Stimulated activated CD4-positive, alpha-beta T cell treated with anti-CD3 and anti-CD28 coated beads, TNF-alpha, amount 100 ng/mL, for 48 hours (primary cell): ENCODE data around the gene ACOT7.

Experiments used
- DNase-seq, 3 donors: peaks; one replicate each; pipeline ENCODE4 v3.0.0-alpha.2; 2020; ENCODE audit warnings: low read depth in 3 of 3

ACOT7 gene

DNA sequence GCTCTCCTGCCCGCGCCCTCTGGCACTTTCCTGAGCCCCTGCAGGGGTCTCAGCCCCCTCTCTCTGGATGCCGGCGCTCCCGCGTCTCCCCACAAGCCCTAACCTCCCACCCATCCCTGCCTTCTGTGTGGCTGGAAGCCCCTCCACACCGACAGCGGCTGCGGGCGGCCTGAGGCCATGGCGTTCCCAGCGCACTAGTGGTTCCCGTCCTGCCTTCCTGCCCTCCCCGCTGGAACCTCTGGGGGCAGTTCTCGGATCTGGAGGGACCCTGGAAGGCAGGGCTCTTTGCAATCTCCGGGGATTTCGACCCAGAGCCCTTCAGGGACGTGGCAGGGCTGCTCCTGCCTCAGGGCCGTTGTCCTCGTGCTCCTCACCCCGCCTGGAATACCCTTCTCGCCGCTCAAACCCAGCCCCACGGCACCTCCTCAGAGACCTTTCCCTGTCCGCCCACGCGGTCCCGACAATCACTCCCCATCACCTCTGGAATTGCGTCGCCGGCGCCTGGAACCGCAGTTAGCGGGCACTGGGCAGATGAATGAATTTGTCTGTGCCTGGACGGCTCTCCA lies 30.5 kb upstream of the ACOT7 start:
- no peak for DNase-seq

DNA sequence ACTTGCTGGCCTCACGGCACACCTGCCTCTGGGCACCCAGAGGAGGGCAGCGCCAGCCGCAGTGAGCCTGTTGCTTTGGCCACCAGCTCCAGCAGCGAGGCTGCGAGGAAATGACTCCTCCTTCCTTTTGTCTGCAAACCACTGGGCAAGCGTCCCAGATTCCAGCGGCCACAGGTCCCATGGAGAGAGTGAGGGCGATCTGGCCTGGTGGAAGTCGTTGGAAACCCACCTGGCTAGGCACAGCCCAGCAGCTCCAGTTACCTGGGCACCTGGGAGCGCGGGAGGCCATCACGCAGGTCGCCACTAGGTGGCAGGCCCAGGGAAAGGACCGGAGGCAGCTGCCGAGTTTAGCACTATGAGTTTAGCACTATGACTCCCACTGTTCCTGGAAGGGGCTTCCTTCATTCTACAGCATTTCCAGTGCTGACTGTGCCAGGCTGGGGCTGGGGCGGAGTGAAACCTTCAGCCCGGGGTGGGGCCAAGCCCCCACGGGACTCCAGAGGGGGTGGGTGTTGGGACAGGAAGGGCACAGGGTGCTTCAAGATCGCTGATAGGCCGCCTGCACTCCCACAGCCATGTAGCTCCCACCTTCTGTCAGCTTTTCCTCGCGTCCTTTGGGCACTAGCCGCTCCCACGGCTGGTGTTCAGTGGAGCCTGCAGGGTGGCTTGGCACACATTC lies 29.9 kb upstream of the ACOT7 start:
- peak; percentile 45 to 69 (median 60) for DNase-seq

DNA sequence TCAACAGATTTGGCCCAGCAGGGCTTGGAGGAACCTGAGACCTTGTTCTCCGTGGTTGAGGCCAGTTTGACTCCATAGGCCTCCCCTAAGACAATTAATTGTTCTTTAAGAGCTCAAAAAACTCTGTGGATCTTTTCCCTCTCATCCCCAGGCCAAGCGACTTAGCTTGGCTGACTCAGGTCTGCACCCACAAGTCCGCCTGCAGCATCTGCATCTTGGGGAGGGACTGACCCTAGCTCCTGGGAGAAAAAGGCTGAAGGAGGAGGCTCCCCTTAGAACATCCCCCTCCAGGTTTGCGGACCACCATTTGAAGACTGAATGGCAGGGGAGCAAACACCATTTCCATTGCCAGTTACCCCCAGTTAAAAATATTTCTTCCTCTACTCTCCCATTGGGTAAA lies 27.7 kb upstream of the ACOT7 start:
- DNase-seq, result no peak

DNA sequence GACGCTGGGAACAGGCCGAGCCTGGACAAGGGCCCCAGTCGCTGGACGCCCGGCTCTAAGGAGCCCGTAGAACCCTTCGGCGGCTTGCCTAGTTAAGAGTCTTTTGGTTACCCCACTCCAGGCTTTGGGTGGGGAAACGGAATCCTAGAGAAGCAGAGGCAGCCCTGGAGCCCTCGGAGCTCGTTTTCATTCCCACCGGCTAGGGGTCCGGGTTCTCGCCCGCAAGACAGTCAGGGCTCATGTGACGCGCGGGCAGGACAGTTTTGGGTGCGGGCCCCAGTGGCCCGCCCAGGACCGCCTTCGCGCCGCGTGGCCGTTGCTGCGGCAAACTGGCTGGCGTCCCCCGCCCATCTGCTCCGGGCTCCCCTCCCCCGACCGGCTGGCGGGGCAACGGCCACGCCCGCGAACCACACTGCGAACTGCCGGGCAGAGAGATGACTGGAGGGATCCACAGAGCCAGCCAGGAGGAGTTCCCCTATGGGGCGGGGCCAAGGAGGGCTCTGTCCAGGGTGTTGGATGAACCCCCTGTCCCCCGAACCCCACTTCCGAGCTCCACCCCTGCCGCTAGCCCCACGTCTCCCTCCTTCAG lies 27.0 kb upstream of the ACOT7 start:
- DNase-seq, result no peak

DNA sequence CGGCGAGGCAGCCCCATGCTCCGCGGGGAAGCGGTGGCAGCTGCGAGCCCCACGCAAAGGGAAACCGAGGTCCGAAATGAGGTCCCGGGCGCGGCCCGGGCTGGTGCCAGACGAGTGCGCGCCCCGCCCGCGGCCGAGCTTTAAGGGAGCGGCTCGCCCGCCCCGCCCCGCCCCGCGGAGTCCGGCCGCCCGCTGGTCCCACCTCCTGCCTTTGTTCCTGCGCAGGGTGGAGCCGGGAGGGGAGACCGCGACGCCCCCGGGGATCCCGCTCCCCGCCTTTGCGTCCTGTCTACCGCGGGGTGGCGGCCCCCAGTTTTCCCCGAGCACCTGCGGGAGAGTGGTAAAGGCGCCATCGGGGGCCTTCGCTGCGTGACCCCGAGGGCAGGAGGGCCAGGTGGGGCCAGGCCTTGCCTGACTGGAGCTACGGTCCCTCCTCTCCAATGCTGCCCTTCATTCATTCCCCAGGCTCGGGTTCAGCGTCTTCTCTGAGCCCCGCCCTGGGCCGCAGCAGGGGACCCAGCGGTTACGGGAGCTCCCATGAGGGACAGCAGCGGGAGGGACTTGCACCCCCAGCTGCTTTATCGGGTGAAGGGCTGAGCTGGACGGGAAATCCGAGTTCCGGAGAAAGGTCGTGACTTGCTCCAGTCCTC lies 26.4 kb upstream of the ACOT7 start, which contains the start of gene HES2:
Gene HES2, minus strand, starts transcription at position 116 of the 650 bp plus-strand sequence. Its CDS starts 99 bp downstream, at position 17.
- no peak for DNase-seq

DNA sequence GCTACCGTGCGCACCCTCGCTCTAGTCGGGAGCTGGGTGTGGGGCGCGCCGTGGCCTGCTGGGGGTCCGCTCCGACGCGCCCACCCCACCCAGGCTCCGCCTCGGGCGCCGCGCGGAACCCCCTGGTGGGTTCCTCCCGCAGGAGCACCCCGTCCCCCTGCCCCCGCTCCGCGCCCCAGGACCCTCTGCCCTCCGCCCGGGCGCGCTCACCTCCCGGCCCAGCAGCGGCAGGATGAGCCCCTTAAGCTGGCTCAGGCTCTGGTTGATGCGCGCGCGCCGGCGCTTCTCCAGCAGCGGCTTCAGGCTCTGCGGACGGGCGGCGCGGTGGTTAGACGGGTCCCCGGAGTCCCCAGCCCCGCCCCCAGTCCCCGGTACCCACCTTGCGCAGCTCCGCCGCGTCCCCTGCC lies 25.8 kb upstream of the ACOT7 start:
- DNase-seq, result no peak

DNA sequence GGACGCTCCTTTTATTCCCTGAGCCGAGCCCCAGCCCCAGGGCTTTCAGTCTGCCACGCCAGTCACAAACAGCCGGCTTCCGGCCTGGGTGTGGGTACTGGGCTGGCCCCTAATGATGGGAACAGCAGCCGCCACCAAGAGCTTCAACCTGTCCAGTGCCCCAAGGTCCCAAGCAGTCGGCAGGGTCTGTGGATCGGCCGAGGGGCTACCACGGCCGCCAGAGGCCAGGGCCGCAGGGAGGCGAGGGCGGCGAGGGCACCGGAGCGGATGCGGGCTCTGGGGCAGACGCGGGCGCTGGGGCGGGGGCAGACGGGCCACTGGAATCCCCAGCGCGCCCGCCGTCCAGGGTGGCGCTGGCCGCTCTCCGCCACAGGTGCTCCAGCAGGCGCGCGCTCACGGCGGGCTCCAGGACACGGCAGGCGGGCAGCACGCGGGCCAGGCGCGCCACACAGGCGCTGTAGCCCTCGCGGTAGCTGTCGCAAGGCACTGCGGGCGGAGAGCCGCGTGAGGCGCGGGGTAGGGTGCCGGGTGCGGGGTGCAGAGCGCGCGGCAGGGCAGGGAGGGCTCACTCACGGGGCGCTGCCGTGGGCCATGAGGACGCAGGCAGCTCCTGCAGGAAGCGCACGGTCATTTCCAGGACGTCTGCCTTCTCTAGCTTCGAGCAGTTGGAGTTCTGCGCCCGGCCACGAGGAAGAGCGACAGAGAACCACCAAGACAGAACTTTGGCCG lies 25.3 kb upstream of the ACOT7 start:
- DNase-seq, result no peak

DNA sequence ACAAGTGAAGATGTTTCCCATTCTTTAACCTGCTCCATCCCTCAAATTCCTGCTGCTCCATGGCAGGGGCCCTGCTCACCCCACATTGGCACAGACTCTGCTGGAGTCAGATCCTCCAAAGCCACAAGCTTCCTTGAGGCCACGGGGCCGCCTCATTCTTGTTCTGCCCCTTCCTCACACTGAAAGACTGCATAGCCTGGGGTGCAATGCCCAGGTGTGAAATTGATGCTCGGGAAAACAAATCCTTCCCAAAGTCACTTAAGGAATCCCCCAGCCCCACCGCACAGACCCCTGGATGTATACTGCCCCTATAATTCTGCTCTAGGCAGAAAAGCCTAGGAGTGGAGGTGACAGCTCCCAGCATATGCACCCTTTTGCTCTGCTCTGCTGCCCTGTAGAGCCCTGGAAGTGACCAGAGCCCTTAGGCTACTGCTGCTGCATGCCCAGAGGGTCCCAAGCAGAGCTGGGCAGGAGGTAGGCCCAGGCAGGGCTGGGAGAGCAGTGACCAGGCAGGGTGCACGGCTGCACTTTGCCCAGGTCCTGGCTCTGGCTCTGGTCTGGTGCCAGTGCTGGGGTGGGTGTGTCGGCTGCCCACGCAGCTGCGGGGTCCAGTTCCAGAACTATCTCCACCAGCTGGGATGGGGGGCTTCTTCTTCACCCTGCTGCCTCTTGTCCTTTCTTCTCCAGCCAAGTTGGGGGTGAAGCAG lies 24.5 kb upstream of the ACOT7 start:
- DNase-seq, result no peak

DNA sequence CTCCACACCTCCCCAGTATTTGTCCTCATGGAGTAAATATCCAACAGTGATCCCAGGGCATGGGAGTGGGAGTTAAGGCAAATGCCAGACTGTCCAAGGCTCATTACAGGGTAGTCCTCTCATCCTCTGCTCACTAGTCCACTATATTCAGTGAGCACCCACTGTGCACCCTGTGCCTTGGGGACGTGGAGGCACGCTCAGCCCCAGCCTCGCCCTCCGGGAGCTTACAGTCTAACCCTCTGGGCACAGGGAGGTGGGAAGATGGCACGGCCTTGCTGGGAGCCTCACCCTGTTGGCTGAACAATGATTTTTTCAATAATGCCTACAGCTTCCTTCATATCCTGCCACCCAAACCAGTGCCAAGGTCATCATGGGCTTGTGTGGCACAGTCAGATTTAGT lies 23.3 kb upstream of the ACOT7 start:
- no peak for DNase-seq

DNA sequence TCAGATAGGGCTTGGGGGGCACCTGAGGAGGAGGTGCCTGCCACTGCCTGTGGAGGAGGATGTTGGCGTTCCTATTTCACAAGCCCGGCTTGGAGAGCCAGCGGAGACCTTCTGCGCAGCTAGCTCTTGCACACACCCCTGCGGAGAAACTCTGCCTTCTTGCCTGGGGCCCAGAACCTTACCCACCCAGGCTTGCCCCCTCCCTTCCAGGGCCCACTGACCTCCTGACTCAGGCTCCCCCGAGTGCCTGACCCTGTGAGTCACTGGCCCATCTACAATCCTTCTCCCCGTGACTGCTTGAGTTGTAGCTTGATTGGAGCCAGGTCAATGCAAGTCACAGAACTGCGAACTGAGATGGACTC lies 22.7 kb upstream of the ACOT7 start:
- DNase-seq, result no peak

DNA sequence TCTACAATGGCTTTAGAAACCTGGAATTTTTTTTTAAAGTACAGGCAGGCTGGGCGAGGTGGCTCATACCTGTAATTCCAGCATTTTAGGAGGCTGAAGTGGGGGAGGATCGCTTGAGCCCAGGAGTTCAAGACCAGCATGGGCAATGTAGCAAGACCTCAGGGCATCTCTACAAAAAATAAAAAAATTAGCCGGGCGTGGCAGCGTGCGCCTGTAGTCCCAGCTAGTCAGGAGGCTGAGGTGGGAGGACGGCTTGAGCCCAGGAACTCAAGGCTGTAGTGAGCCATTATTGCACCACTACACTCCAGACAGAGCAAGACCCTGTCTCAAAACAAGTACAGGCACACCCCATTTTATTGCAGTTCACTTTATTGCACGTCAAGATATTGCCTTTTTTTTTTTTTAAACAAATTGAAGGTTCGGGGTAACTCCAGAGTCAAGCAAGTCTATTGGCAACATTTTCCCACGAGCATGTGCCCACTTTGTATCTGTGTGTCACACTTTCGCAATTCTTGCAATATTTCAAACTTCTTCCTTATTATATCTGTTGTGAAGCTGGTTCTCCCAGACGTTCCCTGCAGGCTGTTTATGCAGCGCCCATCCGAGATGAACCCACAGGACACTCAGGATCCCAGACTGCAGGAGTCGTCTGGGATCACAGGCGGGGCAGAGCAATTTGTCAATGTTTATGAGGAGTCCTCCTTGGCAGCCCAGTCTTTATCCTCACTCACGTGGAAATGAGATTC lies 21.5 kb upstream of the ACOT7 start:
- no peak for DNase-seq

DNA sequence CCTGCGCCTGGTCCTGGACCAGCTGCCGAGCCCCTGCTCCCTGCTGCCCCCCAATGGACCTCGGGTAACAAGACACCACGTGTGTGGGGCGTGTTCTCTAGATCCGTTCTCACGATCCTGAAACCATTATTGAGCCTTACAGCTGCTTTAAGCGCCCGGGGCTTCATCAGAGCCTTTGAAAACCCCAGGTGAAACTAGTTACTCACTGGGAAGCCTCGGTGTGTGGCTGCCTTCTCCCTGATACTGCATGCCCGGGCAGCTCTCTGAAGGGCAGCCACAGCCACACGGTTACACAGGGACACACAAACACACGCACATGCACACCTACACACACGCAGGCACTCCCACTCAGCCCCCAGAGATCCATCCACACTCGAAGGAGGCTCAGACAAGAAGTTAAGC lies 20.9 kb upstream of the ACOT7 start:
- DNase-seq, result peak in 2 of 3 donors; percentile 22 to 30

DNA sequence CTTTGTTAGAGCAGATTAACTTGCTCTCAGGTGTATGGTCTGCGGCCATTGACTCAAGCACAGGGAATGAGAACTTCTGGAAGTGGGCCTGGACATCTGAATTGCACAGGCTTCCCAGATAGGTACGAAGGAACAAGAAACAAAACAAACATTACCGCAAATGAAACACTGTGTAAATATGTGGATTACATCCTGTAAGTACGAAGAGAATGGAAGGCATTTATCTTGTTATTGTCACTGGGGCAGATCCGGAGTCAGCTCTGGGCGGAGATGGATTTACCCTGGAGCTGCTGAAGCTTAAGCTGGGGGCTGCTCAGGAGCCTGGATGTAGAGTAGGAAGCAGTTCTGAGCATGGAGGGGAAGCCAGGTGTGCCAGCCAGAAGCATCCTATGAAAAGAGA lies 19.3 kb upstream of the ACOT7 start:
- DNase-seq, result no peak

DNA sequence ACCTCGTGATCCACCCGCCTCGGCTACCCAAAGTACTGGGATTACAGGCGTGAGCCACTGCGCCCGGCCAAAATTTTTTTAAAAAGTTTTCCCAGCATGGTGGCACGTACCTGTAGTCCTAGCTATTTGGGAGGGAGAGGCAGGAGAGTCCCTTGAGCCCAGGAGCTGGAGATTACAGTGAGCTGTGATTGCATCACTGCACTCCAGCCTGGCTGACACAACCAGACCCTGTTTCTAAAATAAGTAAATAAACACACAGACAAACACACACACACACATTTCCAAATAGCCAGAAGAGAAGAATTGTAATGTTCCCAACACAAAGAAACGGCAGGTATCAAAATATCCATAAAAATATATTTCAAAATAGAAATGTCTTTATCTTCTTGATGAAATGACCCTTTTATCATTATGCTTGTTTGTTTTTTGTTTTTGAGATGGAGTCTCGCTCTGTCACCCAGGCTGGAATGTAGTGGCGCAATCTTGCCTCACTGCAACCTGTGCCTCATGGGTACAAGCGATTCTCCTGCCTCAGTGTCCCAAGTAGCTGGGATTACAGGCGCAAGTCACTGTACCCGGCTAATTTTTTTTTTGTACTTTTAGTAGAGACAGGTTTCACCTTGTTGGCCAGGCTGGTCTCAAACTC lies 16.8 kb upstream of the ACOT7 start:
- no peak for DNase-seq

DNA sequence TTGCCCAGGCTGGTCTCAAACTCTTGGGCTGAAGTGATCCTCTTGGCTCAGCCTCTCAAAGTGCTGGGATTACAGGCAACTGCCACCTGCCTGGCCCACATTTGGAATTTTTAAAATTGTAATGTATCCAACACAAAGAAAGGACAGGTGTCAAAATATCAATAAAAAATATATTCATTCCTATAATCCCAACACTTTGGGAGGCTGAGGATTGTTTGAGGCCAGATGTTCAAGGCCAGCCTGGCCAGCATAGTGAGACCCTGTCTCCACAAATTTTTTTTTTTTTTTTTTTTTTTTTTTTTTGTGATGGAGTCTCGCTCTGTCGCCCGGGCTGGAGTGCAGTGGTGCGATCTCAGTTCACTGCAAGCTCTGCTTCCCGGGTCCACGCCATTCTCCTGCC lies 16.2 kb upstream of the ACOT7 start:
- DNase-seq, result no peak

DNA sequence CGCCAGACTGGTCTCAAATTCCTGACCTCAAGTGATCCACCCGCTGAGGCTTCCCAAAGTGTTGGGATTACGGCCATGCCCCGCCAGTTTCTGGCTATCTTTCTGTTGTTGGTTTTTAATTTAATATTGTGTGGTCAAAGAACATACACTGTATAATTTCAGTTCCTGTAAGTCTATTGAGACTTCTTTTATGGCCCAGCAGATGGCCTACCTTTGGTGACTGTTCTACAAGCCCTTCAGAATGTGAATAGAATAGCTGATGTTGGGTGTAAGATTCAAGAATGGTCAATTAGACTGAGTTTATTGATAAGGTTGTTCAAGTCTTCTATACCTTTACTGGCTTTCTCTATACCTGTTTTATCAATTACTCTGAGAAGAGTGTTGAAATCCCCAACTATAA lies 15.5 kb upstream of the ACOT7 start:
- DNase-seq, result no peak

DNA sequence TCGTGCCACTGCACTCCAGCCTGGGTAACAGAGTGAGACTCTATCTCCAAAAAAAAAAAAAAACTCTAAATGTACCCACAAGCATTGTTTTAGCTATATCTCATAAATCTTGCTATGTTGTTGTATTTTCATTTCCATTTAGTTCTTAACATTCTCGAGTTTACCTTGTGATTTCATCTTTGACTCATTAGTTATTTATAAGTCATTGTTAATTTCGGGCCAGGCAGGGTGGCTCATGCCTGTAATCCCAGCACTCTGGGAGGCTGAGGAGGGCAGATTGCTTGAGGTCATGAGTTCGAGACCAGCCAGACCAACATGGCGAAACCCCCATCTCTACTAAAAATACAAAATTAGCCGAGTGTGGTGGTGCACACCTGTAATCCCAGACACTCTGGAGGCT lies 14.5 kb upstream of the ACOT7 start:
- no peak for DNase-seq

DNA sequence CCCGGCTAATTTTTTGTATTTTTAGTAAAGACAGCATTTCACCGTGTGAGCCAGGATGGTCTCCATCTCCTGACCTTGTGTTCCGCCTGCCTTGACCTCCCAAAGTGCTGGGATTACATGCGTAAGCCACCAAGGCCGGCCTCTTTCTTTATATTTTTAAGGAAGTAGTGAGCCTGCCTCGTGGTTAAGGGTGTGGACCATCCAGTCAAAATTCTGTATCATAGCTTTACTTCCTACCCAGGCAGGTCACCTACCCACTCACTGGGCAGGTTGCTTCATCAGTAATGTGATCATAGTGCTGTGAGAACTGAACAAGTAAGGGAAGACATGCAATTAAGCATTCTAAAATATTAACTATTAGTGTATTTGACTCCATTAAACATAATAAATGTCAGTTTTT lies 8.1 kb upstream of the ACOT7 start:
- no peak for DNase-seq

DNA sequence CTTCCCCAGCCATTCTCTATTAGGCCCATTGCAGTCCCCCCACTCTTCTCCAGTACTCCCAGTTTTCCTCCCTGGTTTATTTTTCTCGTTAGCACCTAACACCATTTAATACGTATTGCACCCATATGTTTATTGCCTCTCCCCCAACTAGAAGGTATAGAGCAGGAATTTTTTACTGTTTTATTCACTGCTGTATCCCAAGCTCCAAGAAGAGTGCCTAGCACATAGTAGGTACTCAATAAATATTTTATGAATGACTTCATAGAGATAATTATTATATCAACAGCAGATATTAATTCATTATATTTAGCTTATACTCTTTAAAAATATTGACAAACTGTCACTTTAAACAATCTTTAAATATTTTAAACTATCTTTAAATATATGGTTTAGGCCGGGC lies 5.7 kb upstream of the ACOT7 start:
- DNase-seq, result no peak

DNA sequence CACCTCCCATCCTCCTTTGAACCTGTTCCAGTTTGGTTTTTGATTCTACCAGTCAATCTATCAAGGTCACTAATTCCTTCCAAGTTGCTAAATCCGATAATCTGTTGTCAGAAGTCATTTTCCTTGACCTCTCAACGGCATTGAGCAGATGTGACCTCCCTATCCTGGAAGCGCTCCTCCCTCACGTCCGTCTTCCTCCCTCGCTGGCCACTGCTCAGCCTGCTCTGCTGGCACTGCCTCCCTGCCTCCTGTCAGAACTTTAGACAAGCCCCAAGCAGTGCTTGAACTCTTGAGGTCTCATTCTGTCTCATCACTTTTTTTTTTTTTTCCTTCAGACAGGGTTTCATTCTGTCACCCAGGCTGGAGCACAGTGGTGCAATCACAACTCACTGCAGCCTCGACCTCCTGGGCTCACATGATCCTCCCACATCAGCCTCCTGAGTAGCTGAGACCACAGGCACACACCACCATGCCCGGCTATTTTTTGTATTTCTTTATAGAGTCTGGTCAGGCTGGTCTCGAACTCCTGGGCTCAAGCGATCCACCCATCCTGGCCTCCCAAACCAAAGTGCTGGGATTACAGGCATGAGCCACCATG lies 4.4 kb upstream of the ACOT7 start:
- no peak for DNase-seq
